GM13976 (cell line): ENCODE data around the gene SORCS3.

Experiments
- DNase-seq: peaks from one replicate; pipeline ENCODE4 v3.0.0; 2012; ENCODE audit warnings: low spot score
- CTCF ChIP-seq: IDR thresholded peaks from 2 replicates; pipeline ENCODE4 v1.5.1; 2012; ENCODE audit warnings: borderline replicate concordance, mild to moderate bottlenecking; ENCODE audit not compliant: insufficient read depth; ENCODE audit errors: extremely low read depth, missing control alignments, control extremely low read depth
- in situ Hi-C: fragments of 300-500 bp; cut with MboI; formaldehyde crosslinking; loops from one replicate; pipeline ENCODE4 v1.12.0; 2022; ENCODE audit warnings: low sequenced_read_pairs, mixed read lengths, inconsistent platforms; ENCODE audit not compliant: unreplicated experiment

The SORCS3 gene

GRCh38 chr10:105042906-105043552 lies 401.9 kb downstream of the SORCS3 start:
- no peak for TF ChIP-seq CTCF
- no peak for DNase-seq
- in situ Hi-C loops, result no loop called here

GRCh38 chr10:105044902-105045301 lies 403.8 kb downstream of the SORCS3 start:
- no peak for TF ChIP-seq CTCF
- DNase-seq, result no peak
- in situ Hi-C loops, result no loop called here

GRCh38 chr10:105056413-105056812 lies 415.3 kb downstream of the SORCS3 start:
- in situ Hi-C loops, result no loop called here

GRCh38 chr10:105062951-105063350 lies 421.9 kb downstream of the SORCS3 start:
- DNase-seq, result no peak
- no peak for TF ChIP-seq CTCF
- in situ Hi-C loops, result no loop called here

More at GRCh38 chr10:105056413-105056812, 415.3 kb downstream of the SORCS3 start:
- no peak for DNase-seq
- TF ChIP-seq CTCF, result no peak

GRCh38 chr10:105063796-105064195 lies 422.7 kb downstream of the SORCS3 start:
- no peak for DNase-seq
- peak; percentile 12 for TF ChIP-seq CTCF
- in situ Hi-C loops, result no loop called here

- in situ Hi-C loops, result no loop called here
- DNase-seq, result no peak
These were observed 427.4 kb downstream of the SORCS3 start for GRCh38 chr10:105068497-105068896.

More at GRCh38 chr10:105068497-105068896, 427.4 kb downstream of the SORCS3 start:
- no peak for TF ChIP-seq CTCF
